IPS-20b (cell line): ENCODE data around the gene TMEM176A.
"Not testable (repeated sequence)": the region's sequence is repeated elsewhere in the genome, so short reads cannot be mapped to it uniquely, and the experiment has no call there.

Source experiments
- H3K27ac ChIP-seq: one replicate; pipeline ENCODE4 v1.5.1; 2013; ENCODE audit warnings: low read length
- H3K27me3 ChIP-seq: 2 replicates; pipeline ENCODE4 v1.6.1; 2013; ENCODE audit warnings: mild to moderate bottlenecking, low read length, inconsistent platforms; ENCODE audit not compliant: insufficient read depth
- H3K36me3 ChIP-seq: 2 replicates; pipeline ENCODE4 v1.6.1; 2013; ENCODE audit warnings: low read depth, mild to moderate bottlenecking, inconsistent platforms, low read length, moderate library complexity; ENCODE audit not compliant: insufficient read depth
- H3K4me1 ChIP-seq: 2 replicates; pipeline ENCODE4 v1.6.1; 2013; ENCODE audit warnings: mild to moderate bottlenecking, control low read depth, inconsistent platforms, low read length, moderate library complexity; ENCODE audit not compliant: insufficient read depth
- H3K4me3 ChIP-seq: 2 replicates; pipeline ENCODE4 v1.5.1; 2013; ENCODE audit warnings: mild to moderate bottlenecking, low read length, inconsistent platforms
- H3K9ac ChIP-seq: 2 replicates; pipeline ENCODE4 v1.6.1; 2013; ENCODE audit warnings: low read depth, mild to moderate bottlenecking, inconsistent platforms, low read length, moderate library complexity
- H3K9me3 ChIP-seq: 2 replicates; pipeline ENCODE4 v1.6.1; 2013; ENCODE audit warnings: mild to moderate bottlenecking, low read depth, low read length, inconsistent platforms; ENCODE audit not compliant: insufficient read depth

The TMEM176A gene

DNA sequence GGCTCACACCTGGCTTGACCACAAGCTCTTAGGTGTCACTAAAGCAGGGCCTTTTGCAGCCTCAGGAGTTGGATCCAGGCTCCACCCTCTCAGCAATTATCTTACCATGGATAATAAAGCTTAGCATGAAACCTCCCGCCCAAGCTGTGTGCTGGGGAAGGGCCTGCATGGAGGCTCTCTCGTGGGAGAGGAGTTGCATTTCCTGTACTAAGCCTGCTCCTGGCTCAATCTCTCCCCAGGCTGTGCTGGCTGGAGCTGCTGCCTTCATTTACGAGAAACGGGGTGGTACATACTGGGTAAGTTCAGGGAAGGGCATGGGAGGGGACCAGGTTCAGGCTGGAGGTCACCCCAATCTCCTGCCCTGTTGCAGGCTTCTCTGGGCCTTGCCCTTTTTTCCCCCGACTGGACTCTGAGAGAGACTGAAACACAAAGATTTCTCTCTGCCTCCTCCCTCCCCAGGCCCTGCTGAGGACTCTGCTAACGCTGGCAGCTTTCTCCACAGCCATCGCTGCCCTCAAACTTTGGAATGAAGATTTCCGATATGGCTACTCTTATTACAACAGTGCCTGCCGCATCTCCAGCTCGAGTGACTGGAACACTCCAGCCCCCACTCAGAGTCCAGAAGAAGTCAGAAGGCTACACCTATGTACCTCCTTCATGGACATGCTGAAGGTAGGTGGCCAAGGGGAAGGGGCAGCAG is 2.7 kb downstream of the TMEM176A start:
- no peak overlapping the region for H3K4me3 ChIP-seq
- peaks cover 6% of the 10 kb centered on the region; the same call in 1 of the 2 replicates for H3K9me3 ChIP-seq
- H3K9ac ChIP-seq, result no peak overlapping the region
- no peaks in the 10 kb centered on the region for H3K4me1 ChIP-seq
- no peak overlapping the region for H3K27ac ChIP-seq
- H3K36me3 ChIP-seq, result no peaks in the 10 kb centered on the region
- peaks cover 70% of the 10 kb centered on the region for H3K27me3 ChIP-seq

DNA sequence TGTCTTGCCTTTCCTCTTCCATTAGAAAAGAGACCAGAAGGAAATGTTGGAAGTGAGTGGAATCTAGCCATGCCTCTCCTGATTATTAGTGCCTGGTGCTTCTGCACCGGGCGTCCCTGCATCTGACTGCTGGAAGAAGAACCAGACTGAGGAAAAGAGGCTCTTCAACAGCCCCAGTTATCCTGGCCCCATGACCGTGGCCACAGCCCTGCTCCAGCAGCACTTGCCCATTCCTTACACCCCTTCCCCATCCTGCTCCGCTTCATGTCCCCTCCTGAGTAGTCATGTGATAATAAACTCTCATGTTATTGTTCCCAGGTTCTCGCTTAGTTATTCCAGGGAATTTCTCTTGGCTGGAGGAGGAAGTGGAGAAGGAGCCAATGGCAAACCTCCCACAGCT is 4.2 kb downstream of the TMEM176A start:
- no peaks in the 10 kb centered on the region for H3K4me1 ChIP-seq
- no peak overlapping the region for H3K9ac ChIP-seq
- H3K9me3 ChIP-seq, result peaks cover 6% of the 10 kb centered on the region; the same call in 1 of the 2 replicates
- H3K36me3 ChIP-seq, result no peaks in the 10 kb centered on the region
- no peak overlapping the region for H3K4me3 ChIP-seq
- H3K27me3 ChIP-seq, result peaks cover 55% of the 10 kb centered on the region
- no peak overlapping the region for H3K27ac ChIP-seq

DNA sequence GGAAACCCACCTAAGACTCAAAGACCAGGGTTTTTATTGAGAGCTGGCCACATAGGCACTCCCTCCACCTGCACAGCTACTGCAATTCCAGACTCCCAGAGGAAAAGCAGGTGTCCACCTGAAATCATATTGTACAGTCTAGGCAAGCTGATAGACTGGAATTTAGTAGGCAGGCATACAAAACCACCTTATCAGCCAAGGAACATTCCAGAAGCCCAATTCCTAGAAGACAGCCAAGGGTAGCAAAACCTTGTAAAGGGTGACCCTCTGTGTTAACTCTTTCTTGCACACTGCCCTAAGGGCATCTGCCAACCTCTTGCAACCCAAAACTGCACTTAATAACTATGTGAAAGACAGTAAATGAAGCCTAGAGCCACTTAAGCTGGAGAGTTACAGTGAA is 5.3 kb downstream of the TMEM176A start:
- Histone ChIP-seq H3K27ac (no peak overlapping the region), H3K9ac (no peak overlapping the region), H3K4me3 (no peak overlapping the region), H3K4me1 (no peaks in the 10 kb centered on the region), H3K36me3 (no peaks in the 10 kb centered on the region), H3K9me3 (peaks cover 6% of the 10 kb centered on the region; the same call in 1 of the 2 replicates), H3K27me3 (peaks cover 44% of the 10 kb centered on the region)

DNA sequence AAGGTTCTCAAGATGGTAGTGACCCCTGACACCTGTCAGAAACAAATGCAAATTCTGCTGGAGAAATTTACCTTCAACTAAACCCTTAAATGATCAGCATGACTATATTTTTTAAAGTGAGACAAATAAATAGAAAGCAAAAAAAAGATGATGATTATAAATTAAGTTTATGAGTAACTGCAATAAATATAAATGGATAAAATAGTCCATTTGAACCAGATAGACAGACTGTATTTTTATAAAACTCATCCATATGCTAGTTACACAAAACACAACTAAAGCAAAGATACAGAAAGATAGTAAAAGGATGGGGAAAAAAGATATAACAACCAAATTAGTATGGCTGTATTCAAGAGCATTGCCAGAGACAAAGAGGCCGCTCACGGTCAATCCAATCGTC is 5.9 kb downstream of the TMEM176A start:
- H3K36me3 ChIP-seq, result no peaks in the 10 kb centered on the region
- no peaks in the 10 kb centered on the region for H3K4me1 ChIP-seq
- H3K27ac ChIP-seq, result no peak overlapping the region
- H3K4me3 ChIP-seq, result no peak overlapping the region
- H3K9ac ChIP-seq, result no peak overlapping the region
- H3K27me3 ChIP-seq, result peaks cover 38% of the 10 kb centered on the region
- H3K9me3 ChIP-seq, result peaks cover 6% of the 10 kb centered on the region; the same call in 1 of the 2 replicates

DNA sequence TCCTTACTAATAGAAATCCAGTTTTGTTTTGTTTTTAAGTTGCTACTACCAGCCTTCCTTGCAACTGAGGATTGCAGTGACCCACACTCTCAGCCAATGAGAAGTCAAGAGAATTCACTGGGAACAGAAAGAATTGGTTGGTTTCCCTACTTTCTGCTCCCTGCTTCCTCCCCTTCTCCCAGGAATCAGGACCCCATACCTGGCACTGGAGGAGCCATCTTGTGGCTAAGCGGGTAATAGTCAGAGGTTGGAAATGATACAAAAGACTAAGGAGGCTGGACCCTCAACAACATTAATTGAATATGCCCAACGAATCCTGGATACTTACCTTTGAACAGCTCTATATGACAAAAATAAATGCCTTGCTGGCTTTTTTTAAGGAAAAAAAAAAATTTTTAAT is 6.3 kb downstream of the TMEM176A start:
- Histone ChIP-seq H3K4me1 (no peaks in the 10 kb centered on the region), H3K27ac (no peak overlapping the region), H3K36me3 (no peaks in the 10 kb centered on the region), H3K9me3 (peaks cover 6% of the 10 kb centered on the region; the same call in 1 of the 2 replicates), H3K4me3 (no peak overlapping the region), H3K9ac (no peak overlapping the region), H3K27me3 (peaks cover 34% of the 10 kb centered on the region)

DNA sequence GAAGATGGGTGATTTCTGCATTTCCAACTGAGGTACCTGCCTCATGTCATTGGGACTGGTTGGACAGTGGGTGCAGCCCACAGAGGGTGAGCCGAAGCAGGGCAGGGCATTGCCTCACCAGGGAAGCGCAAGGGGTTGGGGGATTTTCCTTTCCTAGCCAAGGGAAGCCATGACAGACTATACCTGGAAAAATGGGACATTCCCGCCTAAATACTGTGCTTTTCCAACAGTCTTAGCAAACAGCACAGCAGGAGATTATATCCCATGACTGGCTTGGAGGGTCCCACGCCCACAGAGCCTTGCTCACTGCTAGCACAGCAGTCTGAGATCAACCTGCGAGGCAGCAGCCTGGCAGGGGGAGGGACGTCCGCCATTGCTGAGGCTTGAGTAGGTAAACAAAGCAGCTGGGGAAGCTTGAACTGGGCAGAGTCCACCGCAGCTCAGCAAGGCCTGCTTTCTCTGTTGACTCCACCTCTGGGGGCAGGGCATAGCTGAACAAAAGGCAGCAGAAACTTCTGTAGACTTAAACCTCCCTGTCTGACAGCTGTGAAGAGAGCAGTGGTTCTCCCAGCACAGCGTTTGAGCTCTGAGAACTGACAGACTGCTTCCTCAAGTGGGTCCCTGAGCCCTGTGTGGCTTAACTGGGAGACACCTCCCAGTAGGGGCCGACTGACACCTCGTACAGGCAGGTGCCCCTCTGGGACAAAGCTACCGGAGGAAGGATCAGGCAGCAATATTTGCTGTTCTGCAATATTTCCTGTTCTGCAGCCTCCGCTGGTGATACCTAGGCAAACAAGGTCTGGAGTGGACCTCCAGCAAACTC is 7.3 kb downstream of the TMEM176A start:
- H3K9me3 ChIP-seq, H3K27ac ChIP-seq, H3K4me3 ChIP-seq: not testable (repeated sequence)

DNA sequence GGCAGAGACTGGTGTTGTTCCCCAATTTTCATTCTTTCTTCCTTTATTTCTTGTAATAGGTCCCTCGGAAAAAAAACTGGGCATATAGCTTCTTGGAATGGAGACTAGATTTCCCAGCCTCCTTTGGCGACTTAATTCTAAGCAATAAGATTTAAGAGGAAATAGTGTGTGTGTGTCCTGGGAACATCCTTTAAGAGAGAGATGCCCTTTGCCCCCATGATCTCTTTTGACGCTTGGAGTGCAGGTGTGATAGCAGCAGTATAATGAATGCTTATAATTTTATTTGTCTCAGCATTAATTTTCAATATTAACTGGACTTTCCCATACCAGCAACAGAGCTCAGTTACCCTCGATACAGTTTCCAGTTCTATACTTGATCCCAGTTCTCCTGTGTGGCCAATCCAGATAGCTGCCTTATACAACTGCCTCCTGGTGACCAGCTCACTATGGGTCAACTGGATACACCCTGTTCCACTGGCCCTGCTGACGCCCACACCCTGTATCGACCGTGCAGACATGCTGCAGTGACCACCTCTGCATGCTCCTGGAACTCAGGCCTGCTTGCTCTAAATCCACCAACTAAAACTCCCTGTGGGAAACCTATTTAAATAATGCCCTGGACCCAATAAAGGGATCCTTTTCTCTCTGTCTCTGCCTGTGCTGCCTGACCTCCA is 13.9 kb downstream of the TMEM176A start:
- Histone ChIP-seq H3K4me1 (peaks cover 10% of the 10 kb centered on the region; the same call in 1 of the 2 replicates), H3K9me3 (peaks cover 9% of the 10 kb centered on the region; the same call in 1 of the 2 replicates), H3K36me3 (no peaks in the 10 kb centered on the region)

More for the DNA sequence above, 7.3 kb downstream of the TMEM176A start:
- peaks cover 25% of the 10 kb centered on the region for H3K27me3 ChIP-seq
- not testable (repeated sequence) for H3K36me3 ChIP-seq, H3K4me1 ChIP-seq, H3K9ac ChIP-seq

DNA sequence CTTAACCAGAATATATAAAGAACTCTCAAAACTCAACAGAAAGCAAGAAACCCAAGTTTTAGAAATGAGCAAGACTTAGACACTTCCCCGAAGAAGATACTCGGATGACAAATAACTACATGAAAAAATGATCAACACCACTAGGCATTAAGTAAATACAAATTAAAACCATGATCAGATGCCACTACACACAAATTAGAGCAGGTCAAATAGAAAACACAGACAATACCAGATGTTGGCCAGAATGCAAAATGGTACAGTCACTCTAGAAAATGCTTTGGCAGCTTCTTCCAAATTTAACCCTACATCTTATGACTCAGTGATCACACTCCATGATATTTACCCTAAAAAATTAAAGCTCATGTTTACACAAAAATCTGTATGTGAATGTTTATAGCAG is 18.4 kb downstream of the TMEM176A start:
- H3K9me3 ChIP-seq, result peaks cover 9% of the 10 kb centered on the region; the same call in 1 of the 2 replicates
- H3K9ac ChIP-seq, result no peak overlapping the region
- H3K27me3 ChIP-seq, result no peaks in the 10 kb centered on the region; the same call in 1 of the 2 replicates
- H3K4me1 ChIP-seq, result peaks cover 12% of the 10 kb centered on the region; the same call in 1 of the 2 replicates
- H3K27ac ChIP-seq, result no peak overlapping the region
- no peaks in the 10 kb centered on the region for H3K36me3 ChIP-seq
- H3K4me3 ChIP-seq, result no peak overlapping the region

More for the DNA sequence above, 13.9 kb downstream of the TMEM176A start:
- Histone ChIP-seq H3K9ac (no peak overlapping the region), H3K4me3 (peak overlapping the region; percentile 29; the same call in 1 of the 2 replicates), H3K27ac (no peak overlapping the region), H3K27me3 (no peaks in the 10 kb centered on the region; the same call in 1 of the 2 replicates)

DNA sequence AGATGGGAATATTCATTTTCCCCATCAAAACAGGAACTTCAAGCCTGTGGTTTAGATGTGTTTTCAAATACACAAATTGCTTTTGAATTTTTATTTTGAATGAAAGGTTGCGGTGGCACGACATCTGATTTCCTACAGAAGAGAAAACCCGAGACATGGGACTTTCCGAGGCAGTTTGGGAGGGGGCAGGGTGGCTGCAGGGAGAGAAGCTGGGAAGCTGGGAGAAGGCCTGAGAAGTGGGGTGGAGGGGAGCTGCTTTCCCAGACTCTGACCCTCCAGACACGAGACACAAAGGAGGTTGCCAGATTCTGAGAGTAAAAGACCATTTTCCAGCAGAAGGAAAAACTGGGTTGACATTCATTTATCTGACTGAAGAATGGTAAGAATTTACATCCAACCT is 19.6 kb downstream of the TMEM176A start:
- H3K27me3 ChIP-seq, result no peaks in the 10 kb centered on the region; the same call in 1 of the 2 replicates
- no peak overlapping the region for H3K4me3 ChIP-seq

DNA sequence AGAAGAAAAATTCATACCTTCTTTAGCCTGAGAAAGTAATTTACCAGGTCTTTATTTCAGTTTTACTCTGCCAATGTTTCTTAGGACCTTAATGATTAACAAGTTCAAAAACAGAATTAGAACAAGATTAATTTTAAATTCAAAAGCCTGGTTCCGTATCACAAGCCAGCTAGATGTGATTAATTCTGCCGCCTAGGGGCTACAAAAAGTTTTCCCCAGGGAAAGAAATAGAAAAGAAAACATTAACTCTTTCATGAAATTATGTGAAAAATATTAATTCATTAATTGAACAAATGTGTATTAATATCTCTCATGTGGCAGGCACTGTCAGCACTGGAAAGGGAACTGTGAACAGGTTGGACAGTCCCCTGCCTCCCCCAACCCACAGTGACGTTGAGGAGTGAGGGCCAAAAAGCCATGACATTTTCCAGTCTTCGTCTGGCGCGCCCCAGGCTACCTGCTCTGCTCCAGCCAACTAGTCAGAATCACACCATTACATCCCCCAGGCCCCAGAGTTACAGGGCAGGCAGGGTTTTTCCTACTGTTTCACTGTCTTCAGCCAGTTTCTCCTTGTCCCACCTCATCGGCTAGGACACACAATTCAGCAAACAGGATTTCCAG is 20.1 kb downstream of the TMEM176A start:
- no peak overlapping the region for H3K9ac ChIP-seq
- no peaks in the 10 kb centered on the region for H3K36me3 ChIP-seq
- H3K27ac ChIP-seq, result no peak overlapping the region
- H3K4me1 ChIP-seq, result peaks cover 3% of the 10 kb centered on the region; the same call in 1 of the 2 replicates
- H3K27me3 ChIP-seq, result no peaks in the 10 kb centered on the region; the same call in 1 of the 2 replicates
- H3K4me3 ChIP-seq, result no peak overlapping the region
- peaks cover 9% of the 10 kb centered on the region; the same call in 1 of the 2 replicates for H3K9me3 ChIP-seq

More for the DNA sequence above, 19.6 kb downstream of the TMEM176A start:
- Histone ChIP-seq H3K4me1 (peaks cover 3% of the 10 kb centered on the region; the same call in 1 of the 2 replicates), H3K9ac (no peak overlapping the region), H3K9me3 (peaks cover 9% of the 10 kb centered on the region; the same call in 1 of the 2 replicates), H3K27ac (no peak overlapping the region), H3K36me3 (no peaks in the 10 kb centered on the region)

DNA sequence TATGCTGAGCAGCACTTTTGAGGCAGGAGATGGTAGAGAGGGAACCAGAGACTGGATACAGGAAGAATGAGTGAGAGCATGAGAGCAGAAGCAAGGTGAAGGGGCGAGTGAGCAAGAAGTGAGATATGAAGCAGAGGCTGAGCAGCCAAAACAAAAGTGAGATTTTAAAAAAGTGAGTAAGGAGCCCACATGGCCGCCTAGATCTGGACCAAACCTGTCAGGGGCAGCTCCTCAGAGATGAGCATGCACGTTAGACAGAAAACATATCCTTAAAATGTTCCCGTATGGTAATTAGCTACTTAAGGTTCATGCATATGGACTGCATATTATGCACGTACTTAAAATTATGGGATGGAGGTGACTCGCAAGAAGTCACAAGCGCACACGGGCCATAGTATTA is 22.5 kb downstream of the TMEM176A start:
- H3K36me3 ChIP-seq, result no peaks in the 10 kb centered on the region
- no peak overlapping the region for H3K9ac ChIP-seq
- H3K9me3 ChIP-seq, result no peaks in the 10 kb centered on the region
- no peak overlapping the region for H3K4me3 ChIP-seq
- H3K27me3 ChIP-seq, result no peaks in the 10 kb centered on the region; the same call in 1 of the 2 replicates
- peaks cover 3% of the 10 kb centered on the region; the same call in 1 of the 2 replicates for H3K4me1 ChIP-seq
- no peak overlapping the region for H3K27ac ChIP-seq
